Esophagus squamous epithelium (tissue), 4 donors: ENCODE data around the gene GLP1R.

ENCODE experiments used
- POLR2A ChIP-seq, 4 donors: fragments of 450-650 bp; IDR thresholded peaks; one replicate each; pipeline ENCODE4 v1.6.1; 2017; ENCODE audit warnings: antibody characterized with exemption in 4 of 4, mild to moderate bottlenecking in 4 of 4, moderate library complexity in 3 of 4
- TF ChIP-seq, protein P1 (sequence below), 6 experiments: fragments of 450-650 bp in 4 of 6; fragments of 200-600 bp in 2 of 6; sonication (generic) in 2 of 6; IDR thresholded peaks; one replicate each; pipeline ENCODE4 v1.5.1; 2016 to 2019; ENCODE audit warnings: antibody characterized with exemption in 6 of 6, mild to moderate bottlenecking in 4 of 6, moderate library complexity in 4 of 6

DNA sequence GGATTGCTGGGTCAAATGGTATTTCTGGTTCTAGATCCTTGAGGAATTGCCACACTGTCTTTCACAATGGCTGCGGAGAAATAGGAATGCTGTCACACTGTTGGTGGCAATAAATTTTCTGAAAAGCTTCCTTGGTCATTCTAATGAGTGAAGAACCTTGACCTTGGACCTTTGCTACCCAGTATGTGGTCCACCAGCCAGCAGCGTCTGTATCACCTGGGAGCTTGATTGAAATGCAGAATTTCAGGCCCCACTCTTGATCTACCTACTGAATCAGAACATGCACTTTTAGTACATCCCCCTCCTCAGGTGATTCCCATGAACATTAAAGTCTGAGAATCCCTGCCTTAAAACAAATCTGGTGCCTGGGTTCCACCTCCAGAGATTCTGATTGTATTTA is 27.5 kb upstream of the GLP1R start:
- TF ChIP-seq POLR2A (IDR thresholded peaks at IDR 0.05): no peak
- TF ChIP-seq, protein P1, sequence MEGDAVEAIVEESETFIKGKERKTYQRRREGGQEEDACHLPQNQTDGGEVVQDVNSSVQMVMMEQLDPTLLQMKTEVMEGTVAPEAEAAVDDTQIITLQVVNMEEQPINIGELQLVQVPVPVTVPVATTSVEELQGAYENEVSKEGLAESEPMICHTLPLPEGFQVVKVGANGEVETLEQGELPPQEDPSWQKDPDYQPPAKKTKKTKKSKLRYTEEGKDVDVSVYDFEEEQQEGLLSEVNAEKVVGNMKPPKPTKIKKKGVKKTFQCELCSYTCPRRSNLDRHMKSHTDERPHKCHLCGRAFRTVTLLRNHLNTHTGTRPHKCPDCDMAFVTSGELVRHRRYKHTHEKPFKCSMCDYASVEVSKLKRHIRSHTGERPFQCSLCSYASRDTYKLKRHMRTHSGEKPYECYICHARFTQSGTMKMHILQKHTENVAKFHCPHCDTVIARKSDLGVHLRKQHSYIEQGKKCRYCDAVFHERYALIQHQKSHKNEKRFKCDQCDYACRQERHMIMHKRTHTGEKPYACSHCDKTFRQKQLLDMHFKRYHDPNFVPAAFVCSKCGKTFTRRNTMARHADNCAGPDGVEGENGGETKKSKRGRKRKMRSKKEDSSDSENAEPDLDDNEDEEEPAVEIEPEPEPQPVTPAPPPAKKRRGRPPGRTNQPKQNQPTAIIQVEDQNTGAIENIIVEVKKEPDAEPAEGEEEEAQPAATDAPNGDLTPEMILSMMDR (IDR thresholded peaks at IDR 0.05): no peak
